Gastrocnemius medialis (tissue), 4 donors: ENCODE measurements around the gene DEFB131B.
"Not testable (repeated sequence)": the region's sequence is repeated elsewhere in the genome, so short reads cannot be mapped to it uniquely, and the experiment has no call there.

Experiments
- CTCF ChIP-seq, 5 experiments: fragments of 450-650 bp in 3 of 5; fragments of 200-600 bp in 2 of 5; sonication (generic) in 2 of 5; IDR thresholded peaks in 4 of 5; conservative IDR thresholded peaks in 1 of 5; 1 replicate in 4 of 5; 2 replicates in 1 of 5; pipeline ENCODE4 v1.5.1; 2016 to 2019; ENCODE audit warnings: antibody characterized with exemption in 5 of 5, mild to moderate bottlenecking in 3 of 5, moderate library complexity in 3 of 5
- POLR2A ChIP-seq, 2 donors: fragments of 450-650 bp; IDR thresholded peaks; one replicate each; pipeline ENCODE4 v1.6.1; 2017; ENCODE audit warnings: antibody characterized with exemption in 2 of 2, mild to moderate bottlenecking in 2 of 2, moderate library complexity in 2 of 2

GRCh38 chr11:71885806-71886205 is 7.6 kb downstream of the DEFB131B start:
- not testable (repeated sequence) for TF ChIP-seq CTCF (IDR thresholded peaks at IDR 0.05 in 4 of 5, conservative IDR thresholded peaks at IDR 0.05 in 1 of 5); POLR2A (IDR thresholded peaks at IDR 0.05)
